ENCODE data around the gene ETNK2.

DNA sequence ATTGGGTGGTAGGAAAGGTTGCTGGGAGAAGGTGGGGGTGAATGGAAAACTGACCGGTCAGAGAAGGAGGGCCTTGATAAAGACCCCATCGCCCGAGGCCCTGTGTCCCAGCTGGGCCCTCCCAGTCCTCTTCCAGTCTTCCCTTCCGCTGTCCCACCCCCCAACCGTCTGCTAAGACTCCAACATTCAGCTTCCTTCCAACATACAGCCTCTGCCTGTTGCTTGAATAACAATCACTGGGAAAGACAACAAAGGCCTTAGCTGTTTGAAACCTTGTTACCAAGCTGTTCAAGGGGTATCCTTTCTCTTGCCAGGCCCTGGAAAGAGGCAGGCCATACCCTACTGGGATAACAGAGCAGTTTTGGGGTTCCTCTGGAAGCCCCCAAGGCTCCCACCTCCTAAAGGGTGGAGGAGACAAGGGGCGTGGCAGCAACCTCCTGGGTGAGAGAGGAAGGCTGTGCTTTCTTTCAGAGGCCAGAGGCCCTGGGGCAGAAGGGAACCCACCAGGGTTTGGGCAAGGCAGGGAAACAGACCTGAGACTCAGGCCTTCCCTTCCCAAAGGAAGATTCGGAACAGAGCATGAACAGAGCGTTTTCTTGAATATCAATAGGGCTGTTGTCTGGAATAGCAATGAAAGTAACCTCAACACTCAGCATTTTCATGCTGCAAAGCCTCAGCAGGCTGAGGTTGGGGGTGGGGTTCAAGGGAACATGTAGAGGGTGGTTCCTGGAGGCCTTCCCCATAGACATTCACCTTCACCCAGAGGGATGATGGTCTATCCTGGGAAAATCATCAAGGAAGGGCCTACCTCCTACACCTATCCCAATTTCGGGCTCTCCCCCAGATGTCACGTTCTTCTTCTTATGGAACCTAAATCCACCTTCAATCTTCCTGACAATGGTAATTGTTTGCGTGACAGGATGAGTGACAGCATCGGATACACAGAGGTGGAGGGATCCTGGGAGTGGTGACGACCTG, 4.1 kb downstream of the ETNK2 start:
- TF ChIP-seq, protein P1, sequence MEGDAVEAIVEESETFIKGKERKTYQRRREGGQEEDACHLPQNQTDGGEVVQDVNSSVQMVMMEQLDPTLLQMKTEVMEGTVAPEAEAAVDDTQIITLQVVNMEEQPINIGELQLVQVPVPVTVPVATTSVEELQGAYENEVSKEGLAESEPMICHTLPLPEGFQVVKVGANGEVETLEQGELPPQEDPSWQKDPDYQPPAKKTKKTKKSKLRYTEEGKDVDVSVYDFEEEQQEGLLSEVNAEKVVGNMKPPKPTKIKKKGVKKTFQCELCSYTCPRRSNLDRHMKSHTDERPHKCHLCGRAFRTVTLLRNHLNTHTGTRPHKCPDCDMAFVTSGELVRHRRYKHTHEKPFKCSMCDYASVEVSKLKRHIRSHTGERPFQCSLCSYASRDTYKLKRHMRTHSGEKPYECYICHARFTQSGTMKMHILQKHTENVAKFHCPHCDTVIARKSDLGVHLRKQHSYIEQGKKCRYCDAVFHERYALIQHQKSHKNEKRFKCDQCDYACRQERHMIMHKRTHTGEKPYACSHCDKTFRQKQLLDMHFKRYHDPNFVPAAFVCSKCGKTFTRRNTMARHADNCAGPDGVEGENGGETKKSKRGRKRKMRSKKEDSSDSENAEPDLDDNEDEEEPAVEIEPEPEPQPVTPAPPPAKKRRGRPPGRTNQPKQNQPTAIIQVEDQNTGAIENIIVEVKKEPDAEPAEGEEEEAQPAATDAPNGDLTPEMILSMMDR (IDR thresholded peaks at IDR 0.05; ENCODE audit: control extremely low read depth in 1 of 3, insufficient read depth in 1 of 3, low read depth in 1 of 3, low read length in 3 of 3): no peak
- TF ChIP-seq SUZ12 (IDR thresholded peaks at IDR 0.05; ENCODE audit: low read length): no peak
